H9 (cell line): ENCODE results near the gene TRHDE. TPM values are rescaled to one million over a fixed set of nuclear protein-coding genes. Genes with fewer than 3 reads are reported as not detected.
"Not testable (repeated sequence)": the region's sequence is repeated elsewhere in the genome, so short reads cannot be mapped to it uniquely, and the experiment has no call there.

ENCODE experiments used
- DNase-seq: peaks from one replicate; pipeline ENCODE4 v3.0.0-alpha.2; 2017
- H2AFZ ChIP-seq: one replicate; pipeline ENCODE4 v1.6.1; 2013; ENCODE audit warnings: mild to moderate bottlenecking, low read length, control low read depth, moderate library complexity
- H2AK5ac ChIP-seq: 2 replicates; pipeline ENCODE4 v1.6.1; 2013; ENCODE audit warnings: low read length, control low read depth, mixed read lengths; ENCODE audit not compliant: insufficient read length
- H2BK120ac ChIP-seq: one replicate; pipeline ENCODE4 v1.6.1; 2013; ENCODE audit warnings: low read depth, mild to moderate bottlenecking, low read length, control low read depth, inconsistent platforms; ENCODE audit not compliant: poor library complexity, severe bottlenecking
- H2BK12ac ChIP-seq: 2 replicates; pipeline ENCODE4 v1.6.1; 2013; ENCODE audit warnings: low read length, control low read depth, mixed read lengths, low read depth; ENCODE audit not compliant: insufficient read length
- H2BK15ac ChIP-seq: 2 replicates; pipeline ENCODE4 v1.6.1; 2013; ENCODE audit warnings: low read depth, low read length, control low read depth
- H2BK20ac ChIP-seq: one replicate; pipeline ENCODE4 v1.6.1; 2013; ENCODE audit warnings: low read depth, mild to moderate bottlenecking, low read length, control low read depth, inconsistent platforms; ENCODE audit not compliant: poor library complexity, severe bottlenecking
- H2BK5ac ChIP-seq: 2 replicates; pipeline ENCODE4 v1.6.1; 2013; ENCODE audit warnings: low read length, control low read depth, mixed read lengths; ENCODE audit not compliant: insufficient read length
- H3K14ac ChIP-seq: 2 replicates; pipeline ENCODE4 v1.6.1; 2013; ENCODE audit warnings: low read length, control low read depth; ENCODE audit not compliant: insufficient read depth
- H3K18ac ChIP-seq: 2 replicates; pipeline ENCODE4 v1.6.1; 2013; ENCODE audit warnings: low read depth, mild to moderate bottlenecking, mixed read lengths, low read length, control low read depth; ENCODE audit not compliant: insufficient read length
- H3K23ac ChIP-seq: 2 replicates; pipeline ENCODE4 v1.6.1; 2013; ENCODE audit warnings: low read length, control low read depth, mixed read lengths, low read depth; ENCODE audit not compliant: insufficient read length
- H3K23me2 ChIP-seq: 2 replicates; pipeline ENCODE4 v1.6.1; 2013; ENCODE audit warnings: low read depth, mild to moderate bottlenecking, mixed read lengths, low read length, control low read depth; ENCODE audit not compliant: insufficient read length, poor library complexity, severe bottlenecking
- H3K27ac ChIP-seq: 2 replicates; pipeline ENCODE4 v1.5.1; 2013; ENCODE audit warnings: low read length, control low read depth, mixed read lengths, low read depth; ENCODE audit not compliant: insufficient read length
- H3K27me3 ChIP-seq: 2 replicates; pipeline ENCODE4 v1.6.1; 2013; ENCODE audit warnings: low read length, control low read depth, inconsistent platforms; ENCODE audit not compliant: insufficient read depth
- H3K4ac ChIP-seq: 2 replicates; pipeline ENCODE4 v1.6.1; 2013; ENCODE audit warnings: low read depth, mild to moderate bottlenecking, control low read depth, inconsistent platforms, low read length, moderate library complexity
- H3K4me1 ChIP-seq: 2 replicates; pipeline ENCODE4 v1.6.1; 2013; ENCODE audit warnings: low read length, control low read depth, inconsistent platforms; ENCODE audit not compliant: insufficient read depth
- H3K4me2 ChIP-seq: 2 replicates; pipeline ENCODE4 v1.6.1; 2013; ENCODE audit warnings: low read length, control low read depth, mixed read lengths; ENCODE audit not compliant: insufficient read length, insufficient read depth
- H3K56ac ChIP-seq: 2 replicates; pipeline ENCODE4 v1.6.1; 2013; ENCODE audit warnings: low read depth, mild to moderate bottlenecking, mixed read lengths, low read length, control low read depth; ENCODE audit not compliant: insufficient read length
- H3K79me1 ChIP-seq: 2 replicates; pipeline ENCODE4 v1.6.1; 2013; ENCODE audit warnings: low read depth, mild to moderate bottlenecking, moderate library complexity, low read length, control low read depth, inconsistent platforms; ENCODE audit not compliant: insufficient read depth, poor library complexity, severe bottlenecking
- H3K79me2 ChIP-seq: 2 replicates; pipeline ENCODE4 v1.6.1; 2013; ENCODE audit warnings: low read length, control low read depth, inconsistent platforms; ENCODE audit not compliant: insufficient read depth
- H3K9ac ChIP-seq: 2 replicates; pipeline ENCODE4 v1.6.1; 2013; ENCODE audit warnings: low read length, control low read depth, mixed read lengths; ENCODE audit not compliant: insufficient read length; ENCODE audit errors: extremely low read depth
- H3K9me3 ChIP-seq: one replicate; pipeline ENCODE4 v1.6.1; 2013; ENCODE audit warnings: low read depth, low read length, inconsistent platforms; ENCODE audit not compliant: control insufficient read depth
- H3T11ph ChIP-seq: one replicate; pipeline ENCODE4 v1.6.1; 2013; ENCODE audit warnings: mild to moderate bottlenecking, low read length, control low read depth, inconsistent platforms
- H4K20me1 ChIP-seq: one replicate; pipeline ENCODE4 v1.6.1; 2013; ENCODE audit not compliant: control insufficient read depth, insufficient read length, insufficient read depth
- H4K5ac ChIP-seq: 2 replicates; pipeline ENCODE4 v1.6.1; 2013; ENCODE audit warnings: low read depth, mild to moderate bottlenecking, mixed read lengths, low read length, control low read depth; ENCODE audit not compliant: insufficient read length
- H4K8ac ChIP-seq: replicated peaks from 2 replicates; pipeline ENCODE4 v1.6.1; 2013; ENCODE audit warnings: low read length, control low read depth, mixed read lengths, low read depth; ENCODE audit not compliant: insufficient read length
- H4K91ac ChIP-seq: 2 replicates; pipeline ENCODE4 v1.6.1; 2013; ENCODE audit warnings: low read depth, mild to moderate bottlenecking, moderate library complexity, mixed read lengths, low read length, control low read depth; ENCODE audit not compliant: insufficient read length
- H3K27ac Mint-ChIP-seq, 3 experiments: 2 replicates in 2 of 3; 3 replicates in 1 of 3; pipeline ENCODE4 v1.8.0; 2020 to 2021; ENCODE audit warnings: mixed read lengths in 3 of 3, mild to moderate bottlenecking in 1 of 3, moderate library complexity in 1 of 3
- H3K27me3 Mint-ChIP-seq: 2 replicates; pipeline ENCODE4 v1.8.0; 2021; ENCODE audit warnings: low read depth, mild to moderate bottlenecking, moderate library complexity, mixed read lengths
- H3K36me3 Mint-ChIP-seq, 3 experiments: 2 replicates in 2 of 3; 3 replicates in 1 of 3; pipeline ENCODE4 v1.8.0; 2020 to 2021; ENCODE audit warnings: low read depth in 3 of 3, mixed read lengths in 3 of 3; ENCODE audit not compliant: insufficient read depth in 1 of 3
- H3K4me1 Mint-ChIP-seq, 2 experiments: 2 replicates each; pipeline ENCODE4 v1.8.0; 2020; ENCODE audit warnings: mixed read lengths in 2 of 2
- H3K4me3 Mint-ChIP-seq, 2 experiments: 2 replicates in 1 of 2; 3 replicates in 1 of 2; pipeline ENCODE4 v1.8.0; 2020 to 2021; ENCODE audit warnings: mild to moderate bottlenecking in 2 of 2, mixed read lengths in 2 of 2, moderate library complexity in 1 of 2
- H3K9me3 Mint-ChIP-seq, 2 experiments: 2 replicates in 1 of 2; 3 replicates in 1 of 2; pipeline ENCODE4 v1.8.0; 2020; ENCODE audit warnings: mild to moderate bottlenecking in 2 of 2, mixed read lengths in 2 of 2, moderate library complexity in 1 of 2
- WGBS: extraction: QIAGEN DNeasy Blood & Tissue Kit; methylation state at CpG from one replicate; pipeline ENCODE4 v1.1.7; 2013; ENCODE audit warnings: missing lambda C conversion rate, low lambda C conversion rate, mixed read lengths; ENCODE audit not compliant: insufficient read length; ENCODE audit errors: extremely low coverage; 5-methylcytosine and 5-hydroxymethylcytosine counted together
- total RNA-seq: library from RNA; stranded (reverse); gene quantifications from 2 replicates; pipeline ENCODE4 v1.2.1, GENCODE V29; 2021
- TF ChIP-seq, protein P1 (sequence below): fragments of 200-600 bp; sonication (generic); conservative IDR thresholded peaks from 3 replicates; pipeline ENCODE4 v1.8.0; 2021; ENCODE audit warnings: antibody characterized with exemption, mild to moderate bottlenecking

TRHDE gene
- total RNA-seq, 1 experiment from 2014 or later: 1.0 TPM

DNA sequence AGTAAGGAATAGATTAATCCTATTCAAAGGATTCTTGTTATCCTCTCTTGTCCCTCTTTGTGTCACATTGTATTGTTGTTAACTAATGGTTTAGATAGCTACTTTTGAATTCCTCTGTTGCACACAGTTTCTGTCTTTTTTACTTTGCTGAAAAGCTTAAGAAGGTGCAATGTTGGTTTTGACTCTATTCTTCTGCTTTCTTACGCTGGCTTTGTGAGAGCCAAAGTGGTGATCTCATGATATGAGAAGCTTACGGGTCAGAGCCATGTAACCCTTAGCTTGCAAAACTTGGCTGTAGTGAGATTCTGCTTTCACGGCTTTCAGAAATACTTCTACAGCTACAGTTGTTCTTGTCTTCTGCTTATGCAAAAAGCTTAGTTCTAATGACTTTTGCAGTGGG, 239.7 kb downstream of the TRHDE start:
- H3K9me3 ChIP-seq: no peaks in the 10 kb centered on the region
- no peaks in the 10 kb centered on the region for H3K4me1 ChIP-seq
- H2BK15ac ChIP-seq: no peak overlapping the region
- no peak overlapping the region for H3K14ac ChIP-seq
- H2AK5ac ChIP-seq: no peak overlapping the region
- H3K79me2 ChIP-seq: no peaks in the 10 kb centered on the region
- no peak overlapping the region for H3K56ac ChIP-seq
- H3K9ac ChIP-seq: no peak overlapping the region
- H4K8ac ChIP-seq: no peak overlapping the region
- no peaks in the 10 kb centered on the region for H3K79me1 ChIP-seq
- no peak overlapping the region for H2BK20ac ChIP-seq
- H2BK120ac ChIP-seq: no peak overlapping the region
- no peak overlapping the region for H3K23ac ChIP-seq
- no peak overlapping the region for H3K4ac ChIP-seq
- no peak overlapping the region for H3K27ac ChIP-seq
- no peak overlapping the region for H2BK12ac ChIP-seq
- no CpG with 5 or more reads among the region's 3 CpGs for WGBS
- no peaks in the 10 kb centered on the region for H4K20me1 ChIP-seq
- H3K4me1 Mint-ChIP-seq: peaks cover 5 to 7% of the 10 kb centered on the region in 2 experiments; a peak in 3 of 4 replicates
- no peak overlapping the region for H3K4me2 ChIP-seq
- H3K36me3 Mint-ChIP-seq: no peaks in the 10 kb centered on the region; a peak in 1 of 7 replicates
- H3K23me2 ChIP-seq: no peaks in the 10 kb centered on the region
- H2AFZ ChIP-seq: no peak overlapping the region
- DNase-seq: no peak
- no peak overlapping the region for H3K27ac Mint-ChIP-seq
- H3K9me3 Mint-ChIP-seq: no peaks in the 10 kb centered on the region; a peak in 2 of 5 replicates
- H4K5ac ChIP-seq: no peak overlapping the region
- H3K18ac ChIP-seq: no peak overlapping the region
- H3K4me3 Mint-ChIP-seq: no peak overlapping the region
- no peaks in the 10 kb centered on the region for H3K27me3 Mint-ChIP-seq
- TF ChIP-seq, protein P1, sequence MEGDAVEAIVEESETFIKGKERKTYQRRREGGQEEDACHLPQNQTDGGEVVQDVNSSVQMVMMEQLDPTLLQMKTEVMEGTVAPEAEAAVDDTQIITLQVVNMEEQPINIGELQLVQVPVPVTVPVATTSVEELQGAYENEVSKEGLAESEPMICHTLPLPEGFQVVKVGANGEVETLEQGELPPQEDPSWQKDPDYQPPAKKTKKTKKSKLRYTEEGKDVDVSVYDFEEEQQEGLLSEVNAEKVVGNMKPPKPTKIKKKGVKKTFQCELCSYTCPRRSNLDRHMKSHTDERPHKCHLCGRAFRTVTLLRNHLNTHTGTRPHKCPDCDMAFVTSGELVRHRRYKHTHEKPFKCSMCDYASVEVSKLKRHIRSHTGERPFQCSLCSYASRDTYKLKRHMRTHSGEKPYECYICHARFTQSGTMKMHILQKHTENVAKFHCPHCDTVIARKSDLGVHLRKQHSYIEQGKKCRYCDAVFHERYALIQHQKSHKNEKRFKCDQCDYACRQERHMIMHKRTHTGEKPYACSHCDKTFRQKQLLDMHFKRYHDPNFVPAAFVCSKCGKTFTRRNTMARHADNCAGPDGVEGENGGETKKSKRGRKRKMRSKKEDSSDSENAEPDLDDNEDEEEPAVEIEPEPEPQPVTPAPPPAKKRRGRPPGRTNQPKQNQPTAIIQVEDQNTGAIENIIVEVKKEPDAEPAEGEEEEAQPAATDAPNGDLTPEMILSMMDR: no peak
- H3K27me3 ChIP-seq: no peaks in the 10 kb centered on the region
- H4K91ac ChIP-seq: no peak overlapping the region
- no peak overlapping the region for H2BK5ac ChIP-seq
- no peak overlapping the region for H3T11ph ChIP-seq

DNA sequence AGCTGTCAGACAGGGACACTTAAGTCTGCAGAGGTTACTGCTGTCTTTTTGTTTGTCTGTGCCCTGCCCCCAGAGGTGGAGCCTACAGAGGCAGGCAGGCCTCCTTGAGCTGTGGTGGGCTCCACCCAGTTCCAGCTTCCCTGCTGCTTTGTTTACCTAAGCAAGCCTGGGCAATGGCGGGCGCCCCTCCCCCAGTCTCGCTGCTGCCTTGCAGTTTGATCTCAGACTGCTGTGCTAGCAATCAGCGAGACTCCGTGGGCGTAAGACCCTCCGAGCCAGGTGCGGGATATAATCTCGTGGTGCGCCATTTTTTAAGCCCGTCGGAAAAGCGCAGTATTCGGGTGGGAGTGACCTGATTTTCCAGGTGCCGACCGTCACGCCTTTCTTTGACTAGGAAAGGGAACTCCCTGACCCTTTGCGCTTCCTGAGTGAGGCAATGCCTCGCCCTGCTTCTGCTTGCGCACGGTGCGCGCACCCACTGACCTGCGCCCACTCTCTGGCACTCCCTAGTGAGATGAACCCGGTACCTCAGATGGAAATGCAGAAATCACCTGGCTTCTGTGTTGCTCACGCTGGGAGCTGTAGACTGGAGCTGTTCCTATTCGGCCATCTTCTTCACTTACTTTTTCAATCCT, 248.0 kb downstream of the TRHDE start:
- H3K27ac ChIP-seq, H2BK120ac ChIP-seq: not testable (repeated sequence)

More for the DNA sequence above, 248.0 kb downstream of the TRHDE start:
- not testable (repeated sequence) for H3T11ph ChIP-seq, H3K79me2 ChIP-seq, H3K27me3 Mint-ChIP-seq, H3K23me2 ChIP-seq, H3K4me2 ChIP-seq, H3K9ac ChIP-seq, H3K23ac ChIP-seq, H4K8ac ChIP-seq, H4K91ac ChIP-seq, H3K79me1 ChIP-seq, H3K4ac ChIP-seq, H2BK12ac ChIP-seq, H4K5ac ChIP-seq, H2AFZ ChIP-seq, H3K9me3 Mint-ChIP-seq, H2BK20ac ChIP-seq, H2BK15ac ChIP-seq, H3K9me3 ChIP-seq, H3K18ac ChIP-seq, H3K27me3 ChIP-seq, H3K4me1 ChIP-seq, H2BK5ac ChIP-seq, H4K20me1 ChIP-seq, H3K56ac ChIP-seq, H3K14ac ChIP-seq, H2AK5ac ChIP-seq
- WGBS: no CpG with 5 or more reads among the region's 27 CpGs
- Mint-ChIP-seq H3K4me1 (peaks cover 7 to 21% of the 10 kb centered on the region in 2 experiments), H3K36me3 (peaks cover 6 to 10% (median 7%) of the 10 kb centered on the region in 3 experiments; a peak in 6 of 7 replicates), H3K4me3 (peak overlapping the region in 1 of 2 experiments; percentile 48; a peak in 3 of 5 replicates), H3K27ac (peak overlapping the region; percentile 75 to 94 (median 90); a peak in 5 of 7 replicates)
- peak; percentile 41 for DNase-seq
